Measurements from ENCODE around the gene DERA.

The DERA gene

GRCh38 chr12:16062611-16063010, 151.5 kb downstream of the DERA start:
- no peaks in the 10 kb centered on the region for H3K9me3 Mint-ChIP-seq
- no peak for DNase-seq (ENCODE audit: low spot score in 2 of 2)

DNA sequence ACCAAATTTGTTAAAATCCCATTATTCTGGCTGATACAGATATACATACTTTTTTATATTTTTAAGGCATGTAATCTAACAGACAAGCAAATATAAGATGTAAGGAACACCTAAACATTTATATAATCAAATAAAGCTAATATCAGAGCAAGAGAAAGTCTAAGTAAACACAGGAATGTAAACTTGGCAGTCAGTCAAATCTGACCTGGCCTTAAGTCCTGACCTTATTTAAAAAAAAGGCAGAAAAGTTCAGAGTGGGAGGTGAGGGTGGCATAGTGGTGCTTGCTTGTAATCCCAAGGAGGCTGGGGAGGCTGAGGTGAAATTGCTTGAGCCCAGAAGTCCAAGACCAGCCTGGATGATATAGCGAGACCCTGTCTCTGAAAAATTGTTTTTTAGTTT, 152.6 kb downstream of the DERA start:
- H3K27ac Mint-ChIP-seq, result no peak overlapping the region
- H3K4me3 Mint-ChIP-seq, result no peak overlapping the region
- no peaks in the 10 kb centered on the region for H3K36me3 Mint-ChIP-seq
- DNase-seq (ENCODE audit: low spot score in 2 of 2) (no peak), ATAC-seq (ENCODE audit: low read depth) (no peak)
- no peaks in the 10 kb centered on the region for H3K27me3 Mint-ChIP-seq
- no peaks in the 10 kb centered on the region for H3K4me1 Mint-ChIP-seq
- no peaks in the 10 kb centered on the region for H3K9me3 Mint-ChIP-seq

More at GRCh38 chr12:16062611-16063010, 151.5 kb downstream of the DERA start:
- Mint-ChIP-seq H3K27ac (no peak overlapping the region), H3K4me3 (no peak overlapping the region), H3K27me3 (no peaks in the 10 kb centered on the region), H3K36me3 (no peaks in the 10 kb centered on the region), H3K4me1 (no peaks in the 10 kb centered on the region)
- ATAC-seq (ENCODE audit: low read depth), result no peak

- no peak for ATAC-seq (ENCODE audit: low read depth)
- Mint-ChIP-seq H3K9me3 (no peaks in the 10 kb centered on the region), H3K27ac (no peak overlapping the region), H3K36me3 (no peaks in the 10 kb centered on the region), H3K4me3 (no peak overlapping the region), H3K27me3 (peaks cover 1% of the 10 kb centered on the region), H3K4me1 (no peaks in the 10 kb centered on the region)
- no peak for DNase-seq (ENCODE audit: low spot score in 2 of 2)
These were observed 159.0 kb downstream of the DERA start for GRCh38 chr12:16070113-16070512.

- H3K36me3 Mint-ChIP-seq, result no peaks in the 10 kb centered on the region
- ATAC-seq (ENCODE audit: low read depth), result no peak
- peaks cover 1% of the 10 kb centered on the region for H3K27me3 Mint-ChIP-seq
These were observed 161.5 kb downstream of the DERA start for GRCh38 chr12:16072678-16073077.

DNA sequence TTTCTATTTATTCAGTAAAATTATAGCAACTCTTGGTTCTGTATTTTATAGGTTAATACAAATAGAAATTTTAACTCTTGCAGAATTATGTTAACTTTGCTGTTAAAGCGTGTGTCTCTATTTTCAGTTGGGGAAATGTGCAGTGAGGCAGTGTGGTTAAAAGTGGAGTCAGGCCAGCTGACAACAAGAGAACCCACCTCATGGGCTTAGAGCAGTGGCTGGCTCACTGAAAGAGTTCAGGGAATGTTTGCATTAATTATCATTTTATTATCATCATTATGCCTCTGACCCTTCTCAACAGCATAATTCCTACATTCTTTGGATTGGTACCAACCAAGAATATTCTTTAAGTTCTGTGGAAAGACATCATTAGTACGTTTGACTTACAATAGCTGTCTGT, 163.8 kb downstream of the DERA start:
- ATAC-seq (ENCODE audit: low read depth) (no peak), DNase-seq (ENCODE audit: low spot score in 2 of 2) (no peak)
- Mint-ChIP-seq H3K9me3 (no peaks in the 10 kb centered on the region), H3K4me1 (no peaks in the 10 kb centered on the region), H3K4me3 (no peak overlapping the region), H3K27me3 (peaks cover 1% of the 10 kb centered on the region), H3K27ac (no peak overlapping the region), H3K36me3 (no peaks in the 10 kb centered on the region)

More at GRCh38 chr12:16072678-16073077, 161.5 kb downstream of the DERA start:
- no peak for DNase-seq (ENCODE audit: low spot score in 2 of 2)
- no peaks in the 10 kb centered on the region for H3K9me3 Mint-ChIP-seq
- no peak overlapping the region for H3K27ac Mint-ChIP-seq
- no peaks in the 10 kb centered on the region for H3K4me1 Mint-ChIP-seq
- H3K4me3 Mint-ChIP-seq, result no peak overlapping the region

- Mint-ChIP-seq H3K27ac (no peak overlapping the region), H3K36me3 (no peaks in the 10 kb centered on the region), H3K27me3 (peaks cover 1% of the 10 kb centered on the region), H3K4me1 (no peaks in the 10 kb centered on the region), H3K9me3 (no peaks in the 10 kb centered on the region), H3K4me3 (no peak overlapping the region)
- no peak for DNase-seq (ENCODE audit: low spot score in 2 of 2)
- ATAC-seq (ENCODE audit: low read depth), result no peak
These were observed 164.8 kb downstream of the DERA start for GRCh38 chr12:16075887-16076286.

- ATAC-seq (ENCODE audit: low read depth) (no peak), DNase-seq (ENCODE audit: low spot score in 2 of 2) (no peak)
- Mint-ChIP-seq H3K27me3 (peaks cover 1% of the 10 kb centered on the region), H3K4me1 (no peaks in the 10 kb centered on the region), H3K9me3 (no peaks in the 10 kb centered on the region), H3K27ac (no peak overlapping the region), H3K36me3 (no peaks in the 10 kb centered on the region), H3K4me3 (no peak overlapping the region)
These were observed 165.4 kb downstream of the DERA start for GRCh38 chr12:16076557-16076956.

GRCh38 chr12:16076970-16077522, 165.9 kb downstream of the DERA start:
- Mint-ChIP-seq H3K27ac (no peak overlapping the region), H3K27me3 (peaks cover 3% of the 10 kb centered on the region), H3K9me3 (no peaks in the 10 kb centered on the region)

DNA sequence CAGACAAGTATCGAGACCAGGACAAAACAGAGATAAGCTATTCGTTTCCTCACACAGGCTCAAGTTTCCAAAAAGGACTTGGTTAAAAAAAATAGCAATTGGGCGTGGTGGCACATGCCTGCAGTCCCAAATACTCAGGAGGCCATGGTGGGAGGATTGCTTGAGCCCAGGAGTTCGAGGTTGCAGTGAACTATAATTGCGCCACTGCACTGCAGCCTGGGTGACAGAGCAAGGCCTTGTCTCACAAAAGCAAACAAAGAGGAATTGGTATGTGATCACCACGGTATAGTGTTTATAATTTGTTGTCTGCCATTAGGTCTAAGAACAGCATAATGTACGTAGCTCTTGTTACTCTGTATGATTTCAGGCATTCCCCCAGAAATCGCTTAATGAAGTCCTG, 175.3 kb downstream of the DERA start:
- no peak for ATAC-seq (ENCODE audit: low read depth)
- Mint-ChIP-seq H3K9me3 (peaks cover 6% of the 10 kb centered on the region), H3K27ac (no peak overlapping the region), H3K4me3 (no peak overlapping the region), H3K27me3 (peaks cover 2% of the 10 kb centered on the region), H3K36me3 (no peaks in the 10 kb centered on the region), H3K4me1 (no peaks in the 10 kb centered on the region)
- no peak for DNase-seq (ENCODE audit: low spot score in 2 of 2)

More at GRCh38 chr12:16076970-16077522, 165.9 kb downstream of the DERA start:
- Mint-ChIP-seq H3K4me1 (no peaks in the 10 kb centered on the region), H3K4me3 (no peak overlapping the region), H3K36me3 (no peaks in the 10 kb centered on the region)
- ATAC-seq (ENCODE audit: low read depth), result no peak
- no peak for DNase-seq (ENCODE audit: low spot score in 2 of 2)

- H3K4me3 Mint-ChIP-seq, result no peak overlapping the region
- peaks cover 6% of the 10 kb centered on the region for H3K9me3 Mint-ChIP-seq
- no peaks in the 10 kb centered on the region for H3K4me1 Mint-ChIP-seq
- H3K27me3 Mint-ChIP-seq, result peaks cover under 1% of the 10 kb centered on the region
- DNase-seq (ENCODE audit: low spot score in 2 of 2) (no peak), ATAC-seq (ENCODE audit: low read depth) (no peak)
- H3K36me3 Mint-ChIP-seq, result no peaks in the 10 kb centered on the region
- H3K27ac Mint-ChIP-seq, result no peak overlapping the region
These were observed 175.8 kb downstream of the DERA start for GRCh38 chr12:16086942-16087341.

All from memory B cell (primary cell).